NCI-H128 (cell line): ENCODE results near the gene C10orf71.

Experiments
- DNase-seq: peaks from one replicate; lab custom pipeline; 2025; ENCODE audit not compliant: unreplicated experiment; lab: John Stamatoyannopoulos, UW

C10orf71 gene, protein sequence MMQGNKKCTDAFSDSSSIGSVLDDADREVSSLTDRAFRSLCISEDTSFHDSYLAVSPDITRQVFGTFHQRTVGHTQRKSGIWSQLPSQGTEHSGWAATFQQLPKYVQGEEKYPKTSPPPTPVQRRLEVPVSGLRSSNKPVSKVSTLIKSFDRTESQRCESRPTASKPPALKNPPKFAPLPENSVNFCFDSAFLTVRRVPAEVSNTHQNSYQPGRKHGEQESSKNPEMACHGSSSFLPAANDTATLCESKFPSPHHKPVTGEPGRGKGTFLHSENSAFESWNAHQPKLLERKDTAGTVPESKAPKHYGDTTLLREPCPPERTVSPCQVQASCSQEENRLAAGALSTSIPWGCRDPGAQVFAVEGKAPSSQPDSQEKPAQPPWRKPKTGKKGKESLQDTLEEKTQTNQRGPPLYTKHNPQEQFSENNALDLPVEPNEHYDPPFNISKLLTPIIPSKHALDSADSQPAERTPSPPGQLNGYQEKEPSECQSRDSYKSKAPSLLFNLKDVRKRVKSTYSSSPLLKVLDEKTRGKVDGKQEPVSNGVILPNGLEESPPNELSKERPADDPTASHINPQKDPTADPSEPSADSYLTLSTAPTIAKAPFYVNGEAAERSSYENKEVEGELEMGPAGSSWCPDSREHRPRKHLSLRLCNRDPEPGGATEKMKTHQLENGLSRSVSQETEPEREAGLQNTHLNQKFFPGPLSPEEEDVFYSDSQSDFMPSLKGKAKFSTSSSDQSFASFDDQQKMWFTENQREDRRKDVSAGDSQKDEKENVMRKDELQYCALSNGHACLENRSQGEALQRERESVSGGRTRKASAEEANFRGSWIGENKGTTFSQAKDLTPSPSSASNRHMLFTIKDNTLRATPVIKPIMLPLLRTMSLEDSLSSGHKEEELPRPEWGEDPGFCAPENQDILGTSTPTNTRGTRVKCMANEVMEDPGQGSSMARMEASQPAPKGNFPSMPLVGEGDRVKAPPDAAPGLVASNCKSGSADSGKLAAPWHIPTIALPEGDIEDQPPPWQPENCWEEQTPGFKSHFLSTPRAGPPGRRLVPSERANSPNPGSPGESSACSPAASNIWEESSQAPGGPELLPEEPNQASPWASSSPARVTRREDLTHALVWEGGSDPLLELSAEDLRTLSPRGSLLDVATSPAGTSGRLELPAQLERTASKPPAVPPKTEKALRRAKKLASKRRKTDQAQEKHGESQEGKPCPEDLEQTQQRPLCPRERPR (N-terminal part only)

GRCh38 chr10:49298983-49299815 lies at the start of gene C10orf71:
Gene C10orf71, plus strand, starts transcription at chr10:49299170. Its CDS starts 23,376 bp downstream, at chr10:49322546.
- DNase-seq, result no peak

DNA sequence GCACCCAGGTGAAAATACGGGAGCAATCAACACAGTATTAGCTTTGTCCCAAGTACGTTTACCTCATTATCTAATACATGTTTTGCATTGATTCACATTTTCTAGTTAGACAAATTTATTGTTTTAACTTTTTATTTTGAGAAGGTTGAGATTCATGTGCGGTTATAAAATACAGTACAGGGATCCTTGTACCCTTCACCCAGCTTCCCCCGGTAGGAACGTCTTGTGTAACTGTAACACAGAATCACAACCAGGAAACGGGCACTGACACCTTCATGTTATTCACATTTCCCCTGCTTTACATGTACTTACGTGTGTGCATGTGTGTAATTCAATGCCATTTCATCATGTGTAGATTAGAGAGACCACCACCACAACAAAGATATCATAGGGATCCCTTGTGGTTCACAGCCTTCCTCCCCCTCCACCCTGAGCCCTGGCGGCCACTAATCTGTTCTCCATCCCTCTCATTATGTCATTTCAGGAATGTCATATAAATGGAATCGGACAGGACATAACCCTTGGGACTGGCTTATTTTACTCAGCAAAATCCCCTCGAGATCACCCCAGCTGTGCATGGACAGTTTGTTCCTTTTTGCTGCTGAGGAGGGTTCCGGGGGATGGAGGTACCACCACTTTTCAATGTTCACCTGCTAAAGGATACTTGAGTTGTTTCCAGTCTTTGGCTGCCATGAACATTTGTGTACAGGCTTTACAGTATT lies 46.5 kb upstream of the C10orf71 start:
- no peak for DNase-seq

DNA sequence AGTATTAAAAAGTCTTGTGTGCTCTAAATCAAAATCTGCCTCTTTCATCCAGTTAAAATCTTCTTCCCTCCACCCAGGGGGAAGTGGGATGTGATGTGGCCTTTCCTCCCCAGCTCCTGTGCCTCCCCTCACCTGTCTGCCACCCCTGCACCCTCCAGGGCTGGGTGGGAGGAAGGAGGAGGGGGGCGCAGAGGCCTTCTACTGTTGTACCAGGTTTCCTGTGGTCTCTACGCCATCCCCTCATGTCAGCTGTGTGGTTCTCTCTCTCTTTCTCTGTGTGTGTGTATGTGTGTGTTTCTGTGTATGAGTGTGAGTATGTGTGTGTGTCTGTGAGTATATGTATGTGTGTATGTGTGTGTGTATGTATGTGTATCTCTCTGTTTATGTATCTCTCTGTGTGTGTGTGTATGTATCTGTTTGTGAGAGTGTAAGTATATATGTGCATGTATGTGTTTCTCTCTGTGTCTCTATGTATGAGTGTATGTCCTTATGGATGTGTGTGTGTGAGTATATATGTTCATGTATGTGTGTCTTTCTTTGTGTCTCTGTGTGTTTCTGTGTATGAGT lies 45.5 kb upstream of the C10orf71 start:
- no peak for DNase-seq

DNA sequence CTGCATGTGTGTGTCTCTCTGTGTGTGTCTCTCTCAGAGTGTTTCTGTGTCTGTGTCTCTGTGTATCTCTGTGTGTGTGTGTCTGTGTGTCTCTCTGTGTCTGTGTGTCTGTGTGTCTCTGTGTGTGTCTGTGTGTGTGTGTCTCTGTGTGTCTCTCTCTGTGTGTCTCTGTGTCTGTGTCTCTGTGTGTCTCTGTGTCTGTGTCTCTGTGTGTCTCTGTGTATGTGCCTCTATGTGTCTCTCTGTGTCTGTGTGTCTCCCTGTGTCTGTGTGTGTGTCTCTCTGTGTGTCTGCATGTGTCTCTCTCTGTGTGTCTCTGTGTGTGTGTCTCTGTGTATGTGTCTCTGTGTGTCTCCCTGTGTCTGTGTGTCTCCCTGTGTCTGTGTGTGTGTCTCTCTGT lies 44.8 kb upstream of the C10orf71 start:
- DNase-seq, result no peak

GRCh38 chr10:49254556-49255318 lies 44.2 kb upstream of the C10orf71 start:
- DNase-seq, result no peak

DNA sequence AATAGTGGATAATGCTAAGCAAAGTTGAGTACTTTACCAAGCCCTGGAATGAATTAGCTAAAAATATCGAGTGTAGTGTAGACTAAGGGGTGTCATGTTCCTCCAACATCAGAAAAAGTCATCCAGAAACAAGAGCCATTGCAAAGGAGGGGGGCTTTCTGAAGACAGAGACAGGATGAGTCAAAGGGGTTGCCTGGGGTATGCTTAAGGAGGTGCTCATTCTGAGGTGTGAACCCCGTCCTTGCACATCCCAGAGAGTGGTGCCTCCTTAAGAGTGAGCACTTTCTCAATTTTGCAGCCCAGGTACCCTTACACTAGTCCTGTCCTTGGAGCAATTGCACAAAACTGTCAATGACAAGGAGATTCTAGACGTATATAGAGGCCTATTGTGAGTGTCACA lies 43.1 kb upstream of the C10orf71 start:
- DNase-seq, result no peak

DNA sequence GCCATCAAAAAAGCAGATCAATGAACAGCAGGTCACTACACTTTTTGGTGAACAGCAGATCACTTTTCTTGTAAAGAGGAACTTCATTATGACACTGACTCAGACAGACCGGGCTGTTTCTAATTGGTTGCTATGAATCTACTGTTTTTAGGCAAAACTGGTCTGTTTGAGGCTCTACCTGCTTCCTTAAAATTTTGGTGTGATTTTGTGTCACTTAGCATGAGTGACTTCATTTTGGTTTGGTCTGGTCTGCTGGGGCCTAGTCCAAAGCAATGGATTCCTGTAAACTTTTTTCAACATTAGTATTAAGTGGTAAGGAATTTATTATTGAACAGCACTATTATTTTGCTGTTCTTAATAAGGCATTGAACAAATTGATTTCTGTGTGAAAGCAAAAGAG lies 41.8 kb upstream of the C10orf71 start:
- no peak for DNase-seq

DNA sequence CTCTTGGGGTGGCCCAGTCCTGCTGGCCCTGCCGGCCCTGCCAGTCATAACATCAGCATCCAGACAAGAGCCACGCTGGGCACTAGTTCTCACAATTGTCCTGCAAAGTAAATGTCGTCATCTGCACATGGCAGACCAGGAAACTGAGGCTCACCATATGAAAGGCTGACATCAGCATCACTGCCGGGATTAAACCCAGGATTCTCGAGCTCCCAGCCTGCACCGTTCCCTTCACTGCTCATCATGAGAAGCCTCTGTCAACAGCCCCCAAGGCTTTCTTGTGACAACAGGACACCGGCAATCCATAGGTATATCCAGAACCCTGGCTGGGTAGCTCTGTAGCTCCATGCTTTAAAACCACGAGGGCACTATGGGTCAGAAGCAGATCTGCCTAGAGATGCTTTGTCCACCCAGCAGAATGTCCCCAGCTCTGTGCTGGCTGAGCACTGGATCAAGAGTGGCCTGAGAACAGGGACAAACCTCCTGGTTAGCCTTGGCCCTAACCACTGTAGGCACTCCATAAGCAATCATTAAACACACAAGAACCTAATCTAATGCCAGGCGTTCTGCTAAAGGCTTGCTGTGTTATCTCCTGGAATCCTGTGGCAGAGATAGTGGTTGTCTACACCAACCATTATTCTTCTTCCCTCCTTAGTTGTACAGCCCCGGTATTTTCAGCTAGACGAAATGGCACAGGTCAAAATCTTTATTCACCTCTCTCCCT lies 41.2 kb upstream of the C10orf71 start:
- DNase-seq, result no peak

GRCh38 chr10:49258350-49258683 lies 40.7 kb upstream of the C10orf71 start:
- no peak for DNase-seq

- DNase-seq, result no peak
Measured at GRCh38 chr10:49260644-49261296, 38.2 kb upstream of the C10orf71 start.

DNA sequence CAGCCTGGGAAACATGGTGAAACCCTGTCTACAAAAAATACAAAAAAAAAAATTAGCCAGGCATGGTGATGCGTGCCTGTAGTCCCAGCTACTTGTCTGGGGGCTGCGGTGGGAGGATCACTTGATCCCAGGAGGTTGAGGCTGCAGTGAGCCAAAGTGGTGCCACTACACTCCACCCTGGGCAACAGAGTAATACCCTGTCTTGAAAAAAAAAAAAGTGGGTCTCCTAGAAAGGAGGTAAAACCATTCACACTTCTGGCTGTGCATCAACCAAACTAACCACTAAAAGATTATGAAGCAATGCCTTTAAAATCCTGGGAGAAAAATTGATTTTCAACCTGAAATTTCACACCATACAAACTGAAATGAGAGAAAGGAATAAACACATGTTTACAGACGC lies 35.4 kb upstream of the C10orf71 start:
- no peak for DNase-seq

GRCh38 chr10:49264177-49264677 lies 34.7 kb upstream of the C10orf71 start:
- no peak for DNase-seq

- DNase-seq, result no peak
Measured at GRCh38 chr10:49265885-49266284, 33.1 kb upstream of the C10orf71 start.

GRCh38 chr10:49268185-49268584 lies 30.8 kb upstream of the C10orf71 start:
- no peak for DNase-seq

- DNase-seq, result no peak
Measured at GRCh38 chr10:49269523-49269922, 29.4 kb upstream of the C10orf71 start.

GRCh38 chr10:49270565-49270964 lies 28.4 kb upstream of the C10orf71 start:
- no peak for DNase-seq

DNA sequence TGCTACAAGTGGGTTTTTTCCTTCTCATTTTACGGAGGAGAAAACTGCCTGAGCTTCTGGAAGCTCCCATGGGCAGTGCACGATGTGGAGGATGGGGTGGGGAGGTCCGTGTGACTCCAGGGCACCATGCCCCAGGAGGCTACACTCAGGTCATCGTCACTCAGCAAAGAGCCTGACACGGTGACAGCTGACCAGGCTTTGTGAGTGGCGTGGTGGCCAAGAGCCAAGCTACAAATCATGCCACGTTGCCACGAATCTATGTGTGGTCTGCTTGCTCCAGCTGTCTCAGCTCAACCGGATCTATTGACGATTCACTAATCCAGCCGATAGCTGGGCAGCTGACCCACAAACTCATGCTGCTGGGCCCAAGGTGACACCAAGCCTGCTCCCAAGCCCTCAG lies 27.6 kb upstream of the C10orf71 start:
- DNase-seq, result no peak
